ENCODE data around the gene SH3RF3. TPM values are rescaled to one million over a fixed set of nuclear protein-coding genes. Genes with fewer than 3 reads are reported as not detected.

SH3RF3 gene
- total and polyA plus RNA-seq, 2 of the 13 experiments (the other 11 are each of a cell fraction or from before 2014, with no cell fraction given) = 0.04 TPM; not detected in 1

DNA sequence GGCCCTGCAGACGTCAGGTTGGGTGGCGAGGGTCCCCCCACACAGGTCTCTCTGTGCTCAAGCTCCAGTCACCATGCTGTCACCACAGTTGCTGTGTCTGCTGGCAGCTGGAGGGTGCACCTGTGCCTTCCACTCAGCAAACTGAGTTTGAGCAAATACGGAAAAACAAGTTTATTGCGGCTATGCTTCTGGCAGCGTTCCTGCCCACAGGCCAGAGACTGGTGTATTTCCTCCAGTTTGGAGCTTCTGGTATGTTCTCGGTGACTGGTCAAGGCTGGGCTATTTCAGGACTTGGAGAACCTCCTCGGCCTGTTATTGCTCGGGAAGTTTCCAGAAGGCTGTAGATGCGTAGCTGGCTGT is 352.2 kb downstream of the SH3RF3 start:
- WGBS (ENCODE audit: low lambda C conversion rate) = 56% methylated on average over 9 of the region's 9 CpGs
- POLR2A ChIA-PET = no interaction called here

DNA sequence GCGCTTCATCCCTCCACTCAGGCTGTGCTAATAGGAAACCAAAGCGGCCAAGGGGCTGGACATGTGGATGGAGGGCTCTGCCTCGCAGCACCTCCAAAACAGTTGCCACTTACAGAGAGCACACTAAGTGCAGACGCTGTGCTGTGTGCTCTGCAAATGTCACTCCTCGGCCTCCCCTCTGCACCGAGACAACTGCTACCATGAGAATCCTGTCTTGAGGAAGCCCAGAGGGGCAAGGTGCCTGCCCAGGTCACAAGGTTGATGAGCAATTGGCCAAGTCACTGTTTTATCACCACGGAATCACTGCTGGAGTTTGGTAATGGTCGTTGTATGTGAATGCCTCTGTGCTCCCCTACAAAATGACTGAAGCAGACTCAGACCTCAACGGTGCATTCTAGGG is 352.6 kb downstream of the SH3RF3 start:
- DNase-seq (ENCODE audit: low spot score) (no peak), FAIRE-seq (no peak), ATAC-seq (no peak)
- Histone ChIP-seq H3K4me1 (ENCODE audit: insufficient read depth, low read length) (no peaks in the 10 kb centered on the region), H3K9me3 (ENCODE audit: low read length) (no peaks in the 10 kb centered on the region), H3K27ac (ENCODE audit: extremely low read length, insufficient read depth, low read length) (no peak overlapping the region), H3K4me3 (replicated peaks in 1 of 3; ENCODE audit: insufficient read depth in 1 of 3, low read depth in 2 of 3, low read length in 3 of 3) (no peak overlapping the region), H4K20me1 (ENCODE audit: insufficient read depth, low read length) (no peaks in the 10 kb centered on the region), H3K36me3 (replicated peaks in 1 of 2; ENCODE audit: control insufficient read depth in 1 of 2, insufficient read depth in 2 of 2, low read length in 2 of 2) (no peaks in the 10 kb centered on the region), H3K79me2 (ENCODE audit: insufficient read depth, low read length) (no peaks in the 10 kb centered on the region), H3K27me3 (ENCODE audit: control insufficient read depth in 1 of 2, insufficient read depth in 2 of 2, low read length in 2 of 2) (peaks cover 2 to 9% of the 10 kb centered on the region in 2 experiments; a peak in 2 of 5 replicates), H2AFZ (ENCODE audit: low read length) (no peak overlapping the region), H3K9ac (ENCODE audit: insufficient read depth, low read depth, low read length) (no peak overlapping the region), H3K4me2 (ENCODE audit: low read depth, low read length) (no peak overlapping the region)
- in situ Hi-C loops (cut with HindIII; ENCODE audit: extremely low pct_ligation_motif_present, low pct_unique_long_range_greater_than_20kb) (no loop called here), intact Hi-C loops (cut with micrococcal nuclease; ENCODE audit: unreplicated experiment) (no loop called here)
- ChIA-PET CTCF (ENCODE audit: low intra/inter-chr PET ratio, low total read pairs) (no interaction called here), POLR2A (no interaction called here)
- BruUV-seq (replicated peaks) = no TSS peak
- WGBS (ENCODE audit: low lambda C conversion rate) = 42% methylated on average over 8 of the region's 9 CpGs
- TF ChIP-seq ZNF124 (CRISPR knock-in tag; IDR thresholded peaks at IDR 0.05) (no peak), ZNF761 (CRISPR knock-in tag; conservative IDR thresholded peaks at IDR 0.05) (no peak)
- TF ChIP-seq, protein P1, sequence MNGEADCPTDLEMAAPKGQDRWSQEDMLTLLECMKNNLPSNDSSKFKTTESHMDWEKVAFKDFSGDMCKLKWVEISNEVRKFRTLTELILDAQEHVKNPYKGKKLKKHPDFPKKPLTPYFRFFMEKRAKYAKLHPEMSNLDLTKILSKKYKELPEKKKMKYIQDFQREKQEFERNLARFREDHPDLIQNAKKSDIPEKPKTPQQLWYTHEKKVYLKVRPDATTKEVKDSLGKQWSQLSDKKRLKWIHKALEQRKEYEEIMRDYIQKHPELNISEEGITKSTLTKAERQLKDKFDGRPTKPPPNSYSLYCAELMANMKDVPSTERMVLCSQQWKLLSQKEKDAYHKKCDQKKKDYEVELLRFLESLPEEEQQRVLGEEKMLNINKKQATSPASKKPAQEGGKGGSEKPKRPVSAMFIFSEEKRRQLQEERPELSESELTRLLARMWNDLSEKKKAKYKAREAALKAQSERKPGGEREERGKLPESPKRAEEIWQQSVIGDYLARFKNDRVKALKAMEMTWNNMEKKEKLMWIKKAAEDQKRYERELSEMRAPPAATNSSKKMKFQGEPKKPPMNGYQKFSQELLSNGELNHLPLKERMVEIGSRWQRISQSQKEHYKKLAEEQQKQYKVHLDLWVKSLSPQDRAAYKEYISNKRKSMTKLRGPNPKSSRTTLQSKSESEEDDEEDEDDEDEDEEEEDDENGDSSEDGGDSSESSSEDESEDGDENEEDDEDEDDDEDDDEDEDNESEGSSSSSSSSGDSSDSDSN (CRISPR knock-in tag; IDR thresholded peaks at IDR 0.05) = no peak
- TF ChIP-seq, protein P2, sequence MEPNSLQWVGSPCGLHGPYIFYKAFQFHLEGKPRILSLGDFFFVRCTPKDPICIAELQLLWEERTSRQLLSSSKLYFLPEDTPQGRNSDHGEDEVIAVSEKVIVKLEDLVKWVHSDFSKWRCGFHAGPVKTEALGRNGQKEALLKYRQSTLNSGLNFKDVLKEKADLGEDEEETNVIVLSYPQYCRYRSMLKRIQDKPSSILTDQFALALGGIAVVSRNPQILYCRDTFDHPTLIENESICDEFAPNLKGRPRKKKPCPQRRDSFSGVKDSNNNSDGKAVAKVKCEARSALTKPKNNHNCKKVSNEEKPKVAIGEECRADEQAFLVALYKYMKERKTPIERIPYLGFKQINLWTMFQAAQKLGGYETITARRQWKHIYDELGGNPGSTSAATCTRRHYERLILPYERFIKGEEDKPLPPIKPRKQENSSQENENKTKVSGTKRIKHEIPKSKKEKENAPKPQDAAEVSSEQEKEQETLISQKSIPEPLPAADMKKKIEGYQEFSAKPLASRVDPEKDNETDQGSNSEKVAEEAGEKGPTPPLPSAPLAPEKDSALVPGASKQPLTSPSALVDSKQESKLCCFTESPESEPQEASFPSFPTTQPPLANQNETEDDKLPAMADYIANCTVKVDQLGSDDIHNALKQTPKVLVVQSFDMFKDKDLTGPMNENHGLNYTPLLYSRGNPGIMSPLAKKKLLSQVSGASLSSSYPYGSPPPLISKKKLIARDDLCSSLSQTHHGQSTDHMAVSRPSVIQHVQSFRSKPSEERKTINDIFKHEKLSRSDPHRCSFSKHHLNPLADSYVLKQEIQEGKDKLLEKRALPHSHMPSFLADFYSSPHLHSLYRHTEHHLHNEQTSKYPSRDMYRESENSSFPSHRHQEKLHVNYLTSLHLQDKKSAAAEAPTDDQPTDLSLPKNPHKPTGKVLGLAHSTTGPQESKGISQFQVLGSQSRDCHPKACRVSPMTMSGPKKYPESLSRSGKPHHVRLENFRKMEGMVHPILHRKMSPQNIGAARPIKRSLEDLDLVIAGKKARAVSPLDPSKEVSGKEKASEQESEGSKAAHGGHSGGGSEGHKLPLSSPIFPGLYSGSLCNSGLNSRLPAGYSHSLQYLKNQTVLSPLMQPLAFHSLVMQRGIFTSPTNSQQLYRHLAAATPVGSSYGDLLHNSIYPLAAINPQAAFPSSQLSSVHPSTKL (CRISPR knock-in tag; IDR thresholded peaks at IDR 0.05) = no peak

More for the DNA sequence above, 352.2 kb downstream of the SH3RF3 start:
- DNase-seq (ENCODE audit: low spot score) (no peak), ATAC-seq (no peak), FAIRE-seq (no peak)
- in situ Hi-C loops (cut with HindIII; ENCODE audit: extremely low pct_ligation_motif_present, low pct_unique_long_range_greater_than_20kb) (no loop called here), intact Hi-C loops (cut with micrococcal nuclease; ENCODE audit: unreplicated experiment) (no loop called here)
- Histone ChIP-seq H3K9me3 (ENCODE audit: low read length) (no peaks in the 10 kb centered on the region), H3K4me3 (replicated peaks in 1 of 3; ENCODE audit: insufficient read depth in 1 of 3, low read depth in 2 of 3, low read length in 3 of 3) (no peak overlapping the region), H3K79me2 (ENCODE audit: insufficient read depth, low read length) (no peaks in the 10 kb centered on the region), H3K27ac (ENCODE audit: extremely low read length, insufficient read depth, low read length) (no peak overlapping the region), H4K20me1 (ENCODE audit: insufficient read depth, low read length) (no peaks in the 10 kb centered on the region), H3K4me1 (ENCODE audit: insufficient read depth, low read length) (no peaks in the 10 kb centered on the region), H3K36me3 (replicated peaks in 1 of 2; ENCODE audit: control insufficient read depth in 1 of 2, insufficient read depth in 2 of 2, low read length in 2 of 2) (no peaks in the 10 kb centered on the region), H2AFZ (ENCODE audit: low read length) (no peak overlapping the region), H3K27me3 (ENCODE audit: control insufficient read depth in 1 of 2, insufficient read depth in 2 of 2, low read length in 2 of 2) (peaks cover 2 to 7% of the 10 kb centered on the region in 2 experiments; a peak in 1 of 5 replicates), H3K9ac (ENCODE audit: insufficient read depth, low read depth, low read length) (no peak overlapping the region), H3K4me2 (ENCODE audit: low read depth, low read length) (no peak overlapping the region)
- BruUV-seq (replicated peaks) = no TSS peak
- CTCF ChIA-PET (ENCODE audit: low intra/inter-chr PET ratio, low total read pairs) = no interaction called here
- TF ChIP-seq, protein P3, sequence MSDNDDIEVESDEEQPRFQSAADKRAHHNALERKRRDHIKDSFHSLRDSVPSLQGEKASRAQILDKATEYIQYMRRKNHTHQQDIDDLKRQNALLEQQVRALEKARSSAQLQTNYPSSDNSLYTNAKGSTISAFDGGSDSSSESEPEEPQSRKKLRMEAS (IDR thresholded peaks at IDR 0.05) = no peak
- TF ChIP-seq, protein P4, sequence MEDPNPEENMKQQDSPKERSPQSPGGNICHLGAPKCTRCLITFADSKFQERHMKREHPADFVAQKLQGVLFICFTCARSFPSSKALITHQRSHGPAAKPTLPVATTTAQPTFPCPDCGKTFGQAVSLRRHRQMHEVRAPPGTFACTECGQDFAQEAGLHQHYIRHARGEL (CRISPR knock-in tag; IDR thresholded peaks at IDR 0.05) = no peak
- TF ChIP-seq NFYC (CRISPR knock-in tag; IDR thresholded peaks at IDR 0.05) (no peak), ZNF558 (CRISPR knock-in tag; IDR thresholded peaks at IDR 0.05; ENCODE audit: borderline replicate concordance) (no peak), FOSL2 (CRISPR knock-in tag; IDR thresholded peaks at IDR 0.05) (no peak), HMG20A (CRISPR knock-in tag; IDR thresholded peaks at IDR 0.05; ENCODE audit: borderline replicate concordance) (no peak), ZNF431 (CRISPR knock-in tag; IDR thresholded peaks at IDR 0.05; ENCODE audit: borderline replicate concordance, low read depth) (no peak), ZSCAN25 (CRISPR knock-in tag; IDR thresholded peaks at IDR 0.05) (no peak), RBAK (CRISPR knock-in tag; IDR thresholded peaks at IDR 0.05) (no peak), FIP1L1 (IDR thresholded peaks at IDR 0.05; ENCODE audit: borderline replicate concordance, insufficient read depth, low read depth, low read length) (no peak)
- TF ChIP-seq, protein P5, sequence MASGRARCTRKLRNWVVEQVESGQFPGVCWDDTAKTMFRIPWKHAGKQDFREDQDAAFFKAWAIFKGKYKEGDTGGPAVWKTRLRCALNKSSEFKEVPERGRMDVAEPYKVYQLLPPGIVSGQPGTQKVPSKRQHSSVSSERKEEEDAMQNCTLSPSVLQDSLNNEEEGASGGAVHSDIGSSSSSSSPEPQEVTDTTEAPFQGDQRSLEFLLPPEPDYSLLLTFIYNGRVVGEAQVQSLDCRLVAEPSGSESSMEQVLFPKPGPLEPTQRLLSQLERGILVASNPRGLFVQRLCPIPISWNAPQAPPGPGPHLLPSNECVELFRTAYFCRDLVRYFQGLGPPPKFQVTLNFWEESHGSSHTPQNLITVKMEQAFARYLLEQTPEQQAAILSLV (CRISPR knock-in tag; IDR thresholded peaks at IDR 0.05; ENCODE audit: borderline replicate concordance) = no peak
